Astrocyte (in vitro differentiated cells and primary cell): ENCODE data around the gene TFF3. TPM values are rescaled to one million over a fixed set of nuclear protein-coding genes. Genes with fewer than 3 reads are reported as not detected.

Experiments used
- DNase-seq: peaks from one replicate; pipeline ENCODE4 v3.0.0-alpha.2; 2010; ENCODE audit warnings: low read depth
- FAIRE-seq: peaks from 2 replicates; lab custom pipeline; 2011; peaks lifted over from hg19 to GRCh38; lab: Jason Lieb, UNC
- H2AFZ ChIP-seq: 2 replicates; pipeline ENCODE4 v1.6.0; 2012; ENCODE audit warnings: low read depth, low read length, inconsistent platforms
- H3K27ac ChIP-seq: 2 replicates; pipeline ENCODE4 v1.5.1; 2011; ENCODE audit warnings: low read depth, low read length, inconsistent platforms
- H3K27me3 ChIP-seq: 2 replicates; pipeline ENCODE4 v1.6.0; 2011; ENCODE audit warnings: low read length, inconsistent platforms; ENCODE audit not compliant: insufficient read depth
- H3K36me3 ChIP-seq: 2 replicates; pipeline ENCODE4 v1.5.1; 2011; ENCODE audit warnings: low read length, inconsistent platforms; ENCODE audit not compliant: insufficient read depth
- H3K4me1 ChIP-seq: 2 replicates; pipeline ENCODE4 v1.5.1; 2011; ENCODE audit warnings: low read length, inconsistent platforms; ENCODE audit not compliant: insufficient read depth
- H3K4me2 ChIP-seq: 2 replicates; pipeline ENCODE4 v1.6.0; 2012; ENCODE audit warnings: low read length, inconsistent platforms
- H3K4me3 ChIP-seq: 2 replicates; pipeline ENCODE4 v1.5.1; 2011; ENCODE audit warnings: low read depth, mild to moderate bottlenecking, low read length, inconsistent platforms; ENCODE audit not compliant: insufficient read depth
- H3K79me2 ChIP-seq: 2 replicates; pipeline ENCODE4 v1.6.0; 2012; ENCODE audit warnings: mild to moderate bottlenecking, low read length, inconsistent platforms; ENCODE audit not compliant: insufficient read depth
- H3K9ac ChIP-seq: 2 replicates; pipeline ENCODE4 v1.6.0; 2012; ENCODE audit warnings: mild to moderate bottlenecking, low read length, inconsistent platforms
- H3K9me3 ChIP-seq: 2 replicates; pipeline ENCODE4 v1.5.1; 2012; ENCODE audit warnings: low read depth, mild to moderate bottlenecking, low read length, inconsistent platforms; ENCODE audit not compliant: insufficient read depth
- H4K20me1 ChIP-seq: 2 replicates; pipeline ENCODE4 v1.6.0; 2012; ENCODE audit warnings: low read length, inconsistent platforms; ENCODE audit not compliant: insufficient read depth
- H3K27ac Mint-ChIP-seq: one replicate; pipeline ENCODE4 v1.8.0; 2021; ENCODE audit warnings: mild to moderate bottlenecking, mixed read lengths; ENCODE audit not compliant: unreplicated experiment
- H3K27me3 Mint-ChIP-seq: one replicate; pipeline ENCODE4 v1.8.0; 2021; ENCODE audit warnings: low read depth, mixed read lengths; ENCODE audit not compliant: unreplicated experiment
- H3K36me3 Mint-ChIP-seq: one replicate; pipeline ENCODE4 v1.8.0; 2021; ENCODE audit warnings: low read depth, mixed read lengths; ENCODE audit not compliant: unreplicated experiment
- H3K4me1 Mint-ChIP-seq: one replicate; pipeline ENCODE4 v1.8.0; 2021; ENCODE audit warnings: low read depth, mixed read lengths; ENCODE audit not compliant: unreplicated experiment
- H3K4me3 Mint-ChIP-seq: one replicate; pipeline ENCODE4 v1.8.0; 2021; ENCODE audit warnings: mild to moderate bottlenecking, moderate library complexity, mixed read lengths; ENCODE audit not compliant: unreplicated experiment
- H3K9me3 Mint-ChIP-seq: one replicate; pipeline ENCODE4 v1.8.0; 2021; ENCODE audit warnings: mild to moderate bottlenecking, mixed read lengths; ENCODE audit not compliant: unreplicated experiment
- CTCF ChIP-seq: IDR thresholded peaks from 2 replicates; pipeline ENCODE4 v1.5.1; 2011; ENCODE audit warnings: low read depth, mild to moderate bottlenecking, inconsistent platforms, low read length, moderate library complexity; ENCODE audit not compliant: insufficient read depth
- EZH2 ChIP-seq: IDR thresholded peaks from 2 replicates; pipeline ENCODE4 v1.6.1; 2012; ENCODE audit warnings: mild to moderate bottlenecking, low read length, inconsistent platforms; ENCODE audit not compliant: insufficient read depth
- total RNA-seq: library from RNA; stranded (reverse); gene quantifications from 2 replicates; pipeline ENCODE4 v1.2.1, GENCODE V29; 2021

Gene TFF3
- total RNA-seq, 1 donor from 2014 or later = not detected

GRCh38 chr21:42362700-42363099, 47.5 kb upstream of the TFF3 start:
- Mint-ChIP-seq H3K9me3 (peaks cover 3% of the 10 kb centered on the region), H3K4me1 (no peaks in the 10 kb centered on the region), H3K4me3 (no peak overlapping the region), H3K27me3 (peaks cover 34% of the 10 kb centered on the region), H3K36me3 (no peaks in the 10 kb centered on the region), H3K27ac (no peak overlapping the region)
- Histone ChIP-seq H3K36me3 (no peaks in the 10 kb centered on the region), H3K9me3 (no peaks in the 10 kb centered on the region), H2AFZ (no peak overlapping the region), H4K20me1 (no peaks in the 10 kb centered on the region), H3K27me3 (no peaks in the 10 kb centered on the region), H3K9ac (no peak overlapping the region), H3K4me2 (no peak overlapping the region), H3K79me2 (no peaks in the 10 kb centered on the region), H3K4me3 (no peak overlapping the region), H3K4me1 (no peaks in the 10 kb centered on the region), H3K27ac (no peak overlapping the region)
- no peak for TF ChIP-seq CTCF
- TF ChIP-seq EZH2 = no peak
- FAIRE-seq (no peak), DNase-seq (no peak)

- no peaks in the 10 kb centered on the region for H3K9me3 ChIP-seq
- no peak overlapping the region for H3K4me2 ChIP-seq
- H3K36me3 ChIP-seq = no peaks in the 10 kb centered on the region
- H3K27ac ChIP-seq = no peak overlapping the region
- no peaks in the 10 kb centered on the region for H3K27me3 ChIP-seq
- Mint-ChIP-seq H3K4me1 (no peaks in the 10 kb centered on the region), H3K27ac (no peak overlapping the region), H3K27me3 (peaks cover 32% of the 10 kb centered on the region), H3K36me3 (no peaks in the 10 kb centered on the region), H3K9me3 (peaks cover 5% of the 10 kb centered on the region), H3K4me3 (no peak overlapping the region)
- no peak for DNase-seq
- no peaks in the 10 kb centered on the region for H3K4me1 ChIP-seq
- no peaks in the 10 kb centered on the region for H4K20me1 ChIP-seq
- no peak for FAIRE-seq
- no peaks in the 10 kb centered on the region for H3K79me2 ChIP-seq
- no peak for TF ChIP-seq CTCF
- no peak for TF ChIP-seq EZH2
- H3K4me3 ChIP-seq = no peak overlapping the region
- no peak overlapping the region for H3K9ac ChIP-seq
- H2AFZ ChIP-seq = no peak overlapping the region
These were observed 47.0 kb upstream of the TFF3 start for GRCh38 chr21:42362198-42362597.

- no peaks in the 10 kb centered on the region for H3K9me3 ChIP-seq
- H3K27me3 ChIP-seq = no peaks in the 10 kb centered on the region
- Mint-ChIP-seq H3K27me3 (peaks cover 35% of the 10 kb centered on the region), H3K9me3 (peaks cover 5% of the 10 kb centered on the region), H3K27ac (no peak overlapping the region), H3K36me3 (no peaks in the 10 kb centered on the region), H3K4me3 (no peak overlapping the region), H3K4me1 (no peaks in the 10 kb centered on the region)
- H3K4me1 ChIP-seq = no peaks in the 10 kb centered on the region
- H2AFZ ChIP-seq = no peak overlapping the region
- no peak overlapping the region for H3K27ac ChIP-seq
- no peak overlapping the region for H3K4me2 ChIP-seq
- TF ChIP-seq EZH2 (no peak), CTCF (no peak)
- H3K36me3 ChIP-seq = no peaks in the 10 kb centered on the region
- FAIRE-seq (no peak), DNase-seq (no peak)
- no peak overlapping the region for H3K4me3 ChIP-seq
- no peaks in the 10 kb centered on the region for H3K79me2 ChIP-seq
- H3K9ac ChIP-seq = no peak overlapping the region
- no peaks in the 10 kb centered on the region for H4K20me1 ChIP-seq
These were observed 46.1 kb upstream of the TFF3 start for GRCh38 chr21:42361286-42361685.
